Panc1 (cell line): ENCODE measurements around the gene KRT27. TPM values are rescaled to one million over a fixed set of nuclear protein-coding genes. Genes with fewer than 3 reads are reported as not detected.

ENCODE experiments used
- ATAC-seq: fragments of 200-7000 bp; cut with Tn5 transposase; 2 replicates; pipeline ENCODE4 v1.9.1; 2020; ENCODE audit warnings: mild to moderate bottlenecking, moderate library complexity
- BruUV-seq: library from RNA; stranded (reverse); fragments of 400-500 nt; replicated peaks from 2 replicates; lab custom pipeline; 2021; lab: Mats Ljungman, UMichigan
- CTCF ChIA-PET: fragments of 300-600 bp; sonication (Branson Sonifier 250); formaldehyde crosslinking; loops from one replicate; lab custom pipeline; 2022; ENCODE audit warnings: antibody characterized with exemption; lab: Charles Lee
- POLR2A ChIA-PET: fragments of 300-600 bp; sonication (Branson Sonifier 250); formaldehyde crosslinking; loops from one replicate; lab custom pipeline; 2022; ENCODE audit warnings: antibody characterized with exemption; lab: Charles Lee
- DNase-seq: peaks from one replicate; pipeline ENCODE4 v3.0.0-alpha.2; 2010; ENCODE audit warnings: low read depth, low spot score
- H3K27ac ChIP-seq: 2 replicates; pipeline ENCODE4 v1.5.1; 2011; ENCODE audit warnings: mild to moderate bottlenecking, low read length, inconsistent platforms
- H3K27me3 ChIP-seq: fragments of 200-500 bp; sonication (Bioruptor generic); 2 replicates; pipeline ENCODE4 v1.6.0; 2014; ENCODE audit warnings: low read length, inconsistent platforms; ENCODE audit not compliant: control insufficient read depth, insufficient read depth
- H3K36me3 ChIP-seq: fragments of 200-500 bp; sonication (Bioruptor generic); 2 replicates; pipeline ENCODE4 v1.5.1; 2014; ENCODE audit warnings: inconsistent platforms, mild to moderate bottlenecking, low read length, moderate library complexity; ENCODE audit not compliant: control insufficient read depth, insufficient read depth
- H3K4me1 ChIP-seq: 2 replicates; pipeline ENCODE4 v1.5.1; 2011; ENCODE audit warnings: inconsistent platforms, mild to moderate bottlenecking, low read length, moderate library complexity; ENCODE audit not compliant: control insufficient read depth, insufficient read depth
- H3K4me3 ChIP-seq, 2 experiments: 2 replicates each; pipeline ENCODE4 v1.5.1; 2011 to 2012; ENCODE audit warnings: low read depth in 2 of 2, low read length in 2 of 2, mild to moderate bottlenecking in 2 of 2, inconsistent platforms in 1 of 2, moderate library complexity in 1 of 2
- H3K9me3 ChIP-seq: fragments of 200-500 bp; sonication (Bioruptor generic); 2 replicates; pipeline ENCODE4 v1.5.1; 2014; ENCODE audit warnings: low read depth, mild to moderate bottlenecking, inconsistent platforms, low read length, moderate library complexity; ENCODE audit not compliant: control insufficient read depth, insufficient read depth
- POLR2AphosphoS5 ChIP-seq: IDR thresholded peaks from 2 replicates; pipeline ENCODE4 v1.6.1; 2012; ENCODE audit warnings: mild to moderate bottlenecking, low read depth, low read length, moderate library complexity
- REST ChIP-seq, 2 experiments: IDR thresholded peaks; 2 replicates each; pipeline ENCODE4 v1.6.1; 2011 to 2012; ENCODE audit warnings: low read depth in 2 of 2, control low read depth in 1 of 2, low read length in 1 of 2, mild to moderate bottlenecking in 1 of 2, moderate library complexity in 1 of 2; ENCODE audit not compliant: insufficient read depth in 1 of 2
- SIN3A ChIP-seq: IDR thresholded peaks from 2 replicates; pipeline ENCODE4 v1.6.1; 2012; ENCODE audit warnings: low read depth, mild to moderate bottlenecking, low read length, moderate library complexity, borderline replicate concordance; ENCODE audit not compliant: insufficient read depth
- TCF7L2 ChIP-seq: IDR thresholded peaks from 2 replicates; pipeline ENCODE4 v1.6.1; 2011; ENCODE audit warnings: mild to moderate bottlenecking, low read depth, low read length, inconsistent platforms
- in situ Hi-C: cut with HindIII; loops from 2 replicates; pipeline ENCODE4 v1.10.0; 2016; ENCODE audit warnings: low sequenced_read_pairs, low pct_unique_long_range_greater_than_20kb
- intact Hi-C: fragments of 100-400 bp; cut with micrococcal nuclease; formaldehyde crosslinking; loops from one replicate; pipeline ENCODE4 v1.10.0; 2022; ENCODE audit not compliant: unreplicated experiment
- total RNA-seq: library from RNA; stranded (reverse); gene quantifications from one replicate; pipeline ENCODE4 v1.2.1, GENCODE V29; 2021; ENCODE audit not compliant: unreplicated experiment
- TF ChIP-seq, protein P1 (sequence below): fragments of 450-650 bp; IDR thresholded peaks from 2 replicates; pipeline ENCODE4 v1.5.1; 2017; ENCODE audit warnings: mild to moderate bottlenecking

The KRT27 gene
- total RNA-seq, 1 experiment from 2014 or later, result not detected

DNA sequence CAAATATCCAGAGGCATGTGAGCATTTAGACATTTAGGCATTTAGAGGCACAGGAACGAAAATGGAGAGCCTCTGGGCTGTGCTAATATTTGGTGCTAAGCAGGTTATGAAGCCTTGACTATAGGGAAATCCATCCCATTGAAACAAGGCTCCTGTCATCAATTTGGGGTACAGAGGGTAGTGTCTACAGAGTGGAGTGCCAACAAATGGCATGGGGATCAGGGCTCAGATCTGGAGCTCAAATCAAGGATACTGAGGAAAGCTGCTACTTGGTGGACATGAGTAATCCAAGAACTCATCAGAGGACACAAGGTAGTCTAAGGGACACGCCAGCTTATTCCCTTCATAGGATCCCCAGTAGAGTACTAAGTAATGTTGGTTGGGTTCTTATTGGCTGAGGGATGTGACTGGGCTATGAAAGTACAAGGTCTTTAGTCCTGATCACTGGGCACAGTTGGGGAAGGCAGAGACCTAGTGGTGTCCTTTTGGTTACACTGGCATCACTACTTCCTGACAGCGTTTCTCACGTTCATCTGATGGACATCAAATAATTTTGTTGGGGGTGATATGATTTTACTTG is 34.8 kb upstream of the KRT27 start:
- TF ChIP-seq REST (IDR thresholded peaks at IDR 0.05; ENCODE audit: insufficient read depth in 1 of 2, low read depth in 2 of 2, low read length in 1 of 2), result no peak
- TF ChIP-seq, protein P1, sequence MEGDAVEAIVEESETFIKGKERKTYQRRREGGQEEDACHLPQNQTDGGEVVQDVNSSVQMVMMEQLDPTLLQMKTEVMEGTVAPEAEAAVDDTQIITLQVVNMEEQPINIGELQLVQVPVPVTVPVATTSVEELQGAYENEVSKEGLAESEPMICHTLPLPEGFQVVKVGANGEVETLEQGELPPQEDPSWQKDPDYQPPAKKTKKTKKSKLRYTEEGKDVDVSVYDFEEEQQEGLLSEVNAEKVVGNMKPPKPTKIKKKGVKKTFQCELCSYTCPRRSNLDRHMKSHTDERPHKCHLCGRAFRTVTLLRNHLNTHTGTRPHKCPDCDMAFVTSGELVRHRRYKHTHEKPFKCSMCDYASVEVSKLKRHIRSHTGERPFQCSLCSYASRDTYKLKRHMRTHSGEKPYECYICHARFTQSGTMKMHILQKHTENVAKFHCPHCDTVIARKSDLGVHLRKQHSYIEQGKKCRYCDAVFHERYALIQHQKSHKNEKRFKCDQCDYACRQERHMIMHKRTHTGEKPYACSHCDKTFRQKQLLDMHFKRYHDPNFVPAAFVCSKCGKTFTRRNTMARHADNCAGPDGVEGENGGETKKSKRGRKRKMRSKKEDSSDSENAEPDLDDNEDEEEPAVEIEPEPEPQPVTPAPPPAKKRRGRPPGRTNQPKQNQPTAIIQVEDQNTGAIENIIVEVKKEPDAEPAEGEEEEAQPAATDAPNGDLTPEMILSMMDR, result no peak
- TF ChIP-seq TCF7L2, result no peak
- ChIA-PET CTCF (interaction anchor here (0.6 kb wide), 1 partner anchor 85 kb away, joined by 3 read pairs; no protein-coding TSS in a partner anchor), POLR2A (interaction anchor here (0.6 kb wide), 1 partner anchor 23 kb away, joined by 4 read pairs; no protein-coding TSS in a partner anchor)
- in situ Hi-C loops (no loop called here), intact Hi-C loops (no loop called here)
- no TSS peak for BruUV-seq
- Histone ChIP-seq H3K4me3 (no peak overlapping the region), H3K4me1 (peaks cover 16% of the 10 kb centered on the region; the same call in 1 of the 2 replicates), H3K27ac (no peak overlapping the region), H3K36me3 (peaks cover 8% of the 10 kb centered on the region; the same call in 1 of the 2 replicates), H3K27me3 (no peaks in the 10 kb centered on the region), H3K9me3 (no peaks in the 10 kb centered on the region)
- no peak for DNase-seq
- ATAC-seq, result no peak

DNA sequence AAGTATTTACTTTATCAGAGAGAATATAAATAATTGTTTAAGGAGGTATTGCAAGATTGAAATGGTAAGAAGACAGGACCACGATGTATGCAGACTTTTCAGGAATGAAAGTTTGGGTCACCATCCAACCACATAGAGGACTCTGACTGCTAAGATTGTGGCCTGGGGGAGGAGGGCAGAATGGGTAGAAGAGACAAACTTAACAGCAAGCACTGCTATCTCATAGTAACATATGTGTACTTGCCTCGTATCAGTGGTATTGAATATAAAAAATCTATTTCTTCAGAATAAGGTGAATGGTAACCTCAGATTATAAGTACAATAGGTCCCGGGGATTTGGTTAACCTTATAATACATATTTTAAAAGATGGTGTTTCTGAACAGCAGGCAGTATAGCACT is 34.2 kb upstream of the KRT27 start:
- ATAC-seq (no peak), DNase-seq (no peak)
- ChIA-PET POLR2A (no interaction called here), CTCF (interaction anchor here (0.6 to 0.7 kb wide), 3 partner anchors 85 to 849 kb away, joined by 3 to 6 read pairs (median 3); no protein-coding TSS in a partner anchor)
- Histone ChIP-seq H3K4me3 (no peak overlapping the region), H3K36me3 (peaks cover 8% of the 10 kb centered on the region; the same call in 1 of the 2 replicates), H3K27me3 (no peaks in the 10 kb centered on the region), H3K27ac (no peak overlapping the region), H3K4me1 (peaks cover 16% of the 10 kb centered on the region; the same call in 1 of the 2 replicates), H3K9me3 (no peaks in the 10 kb centered on the region)
- TF ChIP-seq SIN3A (no peak), TCF7L2 (no peak), POLR2AphosphoS5 (no peak), REST (IDR thresholded peaks at IDR 0.05; ENCODE audit: insufficient read depth in 1 of 2, low read depth in 2 of 2, low read length in 1 of 2) (no peak)
- TF ChIP-seq, protein P1, result no peak
- no TSS peak for BruUV-seq
- intact Hi-C loops, result no loop called here
- in situ Hi-C loops, result no loop called here
